ENCODE results near the gene SOSTDC1. TPM values are rescaled to one million over a fixed set of nuclear protein-coding genes. Genes with fewer than 3 reads are reported as not detected.
A peak's percentile ranks its signal among the peaks of the same experiment; 100 is the strongest.

Gene SOSTDC1
- 1 to 10 TPM in 2 of 4 donors, under 1 TPM in 2; 0.39 to 2.4 (median 1.5) TPM for total RNA-seq

- DNase-seq (ENCODE audit: low spot score in 2 of 2) = no peak
- Histone ChIP-seq H3K9me3 (no peaks in the 10 kb centered on the region), H3K4me1 (peaks cover 0 to 7% (median 0%) of the 10 kb centered on the region in 4 donors), H3K27me3 (no peaks in the 10 kb centered on the region), H3K27ac (peak within 1 kb of the TSS in 3 of 4 donors; percentile 12 to 70 (median 44)), H3K4me3 (peak within 1 kb of the TSS in 2 of 4 donors; percentile 7 to 31), H3K36me3 (no peaks in the 10 kb centered on the region)
- no peak for TF ChIP-seq EP300 (IDR thresholded peaks at IDR 0.05)
- no peak for TF ChIP-seq POLR2A (IDR thresholded peaks at IDR 0.05)
- no peak for TF ChIP-seq CTCF (IDR thresholded peaks at IDR 0.05)
- WGBS, 2 donors = 6 to 11% methylated on average over 10 of the region's 10 CpGs
Observed at GRCh38 chr7:16465469-16466361, at the start of gene SOSTDC1. SOSTDC1 (minus strand) TSS chr7:16465738; CDS start chr7:16465668, 70 bp downstream.

DNA sequence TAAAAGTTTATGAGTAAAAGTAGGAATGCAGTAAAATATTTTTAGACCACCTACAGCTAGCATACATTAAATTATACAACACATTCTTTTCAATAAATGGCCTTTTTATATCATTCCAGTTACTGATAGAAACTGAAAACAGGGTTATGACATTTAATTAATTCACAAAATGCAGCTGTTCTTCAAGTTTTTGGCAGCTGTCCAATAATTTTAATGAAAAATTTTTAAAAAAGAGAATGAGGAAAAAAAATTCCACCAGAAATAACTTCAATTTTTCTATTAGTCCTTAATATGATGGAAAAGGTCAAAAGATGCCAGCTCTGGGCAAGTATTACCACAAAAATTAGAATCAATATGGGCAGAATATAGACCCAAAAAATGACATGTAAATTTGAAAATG is 49.2 kb upstream of the SOSTDC1 start:
- Histone ChIP-seq H3K27ac (no peak overlapping the region), H3K9me3 (no peaks in the 10 kb centered on the region), H3K4me3 (no peak overlapping the region), H3K4me1 (peaks cover 0 to 6% (median 0%) of the 10 kb centered on the region in 4 donors), H3K27me3 (no peaks in the 10 kb centered on the region), H3K36me3 (no peaks in the 10 kb centered on the region)
- DNase-seq (ENCODE audit: low spot score in 2 of 2) = no peak
- TF ChIP-seq EP300 (IDR thresholded peaks at IDR 0.05) (no peak), CTCF (IDR thresholded peaks at IDR 0.05) (no peak), POLR2A (IDR thresholded peaks at IDR 0.05) (no peak)

- H3K27me3 ChIP-seq = no peaks in the 10 kb centered on the region
- DNase-seq (ENCODE audit: low spot score in 2 of 2) = no peak
- no peaks in the 10 kb centered on the region for H3K36me3 ChIP-seq
- H3K4me3 ChIP-seq = no peak overlapping the region
- H3K9me3 ChIP-seq = no peaks in the 10 kb centered on the region
- H3K4me1 ChIP-seq = peaks cover 0 to 6% (median 0%) of the 10 kb centered on the region in 4 donors
- H3K27ac ChIP-seq = no peak overlapping the region
- TF ChIP-seq CTCF (IDR thresholded peaks at IDR 0.05) (no peak), EP300 (IDR thresholded peaks at IDR 0.05) (no peak), POLR2A (IDR thresholded peaks at IDR 0.05) (no peak)
- WGBS, 2 donors = 50 to 65% methylated on average over 1 of the region's 1 CpG
Observed at GRCh38 chr7:16514271-16514670, 48.7 kb upstream of the SOSTDC1 start.

- Histone ChIP-seq H3K4me3 (no peak overlapping the region), H3K27ac (no peak overlapping the region), H3K27me3 (no peaks in the 10 kb centered on the region), H3K36me3 (no peaks in the 10 kb centered on the region), H3K4me1 (peaks cover 0 to 6% (median 0%) of the 10 kb centered on the region in 4 donors), H3K9me3 (no peaks in the 10 kb centered on the region)
- DNase-seq (ENCODE audit: low spot score in 2 of 2) = no peak
- TF ChIP-seq EP300 (IDR thresholded peaks at IDR 0.05) (no peak), CTCF (IDR thresholded peaks at IDR 0.05) (no peak), POLR2A (IDR thresholded peaks at IDR 0.05) (no peak)
- WGBS, 2 donors = 96 to 98% methylated on average over 7 of the region's 7 CpGs
Observed at GRCh38 chr7:16512097-16512496, 46.6 kb upstream of the SOSTDC1 start.

DNA sequence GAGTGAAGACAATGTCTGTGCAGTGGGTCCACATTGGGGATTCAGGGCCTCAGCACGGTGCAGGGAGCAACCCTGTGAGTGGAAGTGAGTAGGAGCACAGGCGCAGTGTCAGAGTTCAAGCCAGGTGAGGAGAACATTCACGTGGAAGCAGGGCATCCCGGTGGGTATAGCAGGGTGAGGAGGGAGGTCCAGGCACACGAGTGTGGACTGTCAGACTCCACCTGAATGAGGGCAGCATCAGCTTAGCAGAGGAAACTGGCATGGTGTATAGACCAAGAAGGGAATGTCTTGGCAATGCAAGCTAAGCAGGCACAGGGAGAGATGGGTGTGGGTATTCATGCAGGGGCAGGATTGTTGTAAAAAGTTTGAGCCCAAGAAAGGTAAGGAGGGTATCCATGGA is 45.8 kb upstream of the SOSTDC1 start:
- Histone ChIP-seq H3K36me3 (no peaks in the 10 kb centered on the region), H3K27me3 (no peaks in the 10 kb centered on the region), H3K4me1 (peaks cover 0 to 6% (median 0%) of the 10 kb centered on the region in 4 donors), H3K27ac (no peak overlapping the region), H3K4me3 (no peak overlapping the region), H3K9me3 (no peaks in the 10 kb centered on the region)
- WGBS, 2 donors = 89 to 93% methylated on average over 5 of the region's 5 CpGs
- no peak for DNase-seq (ENCODE audit: low spot score in 2 of 2)
- TF ChIP-seq EP300 (IDR thresholded peaks at IDR 0.05) (no peak), POLR2A (IDR thresholded peaks at IDR 0.05) (no peak)

Measured in tibial nerve (tissue), 4 donors.